IMR-90 (cell line): ENCODE measurements around the gene GMFB. TPM values are rescaled to one million over a fixed set of nuclear protein-coding genes. Genes with fewer than 3 reads are reported as not detected.
A peak's percentile ranks its signal among the peaks of the same experiment; 100 is the strongest.

ENCODE experiments used
- ATAC-seq: fragments of 200-7000 bp; cut with Tn5 transposase; 2 replicates; pipeline ENCODE4 v1.9.1; 2020; ENCODE audit warnings: low read depth, mild to moderate bottlenecking, moderate library complexity
- BruUV-seq: library from RNA; stranded (reverse); fragments of 400-500 nt; replicated peaks from 2 replicates; lab custom pipeline; 2021; lab: Mats Ljungman, UMichigan
- CTCF ChIA-PET: fragments of 300-600 bp; formaldehyde crosslinking; extraction: SDS; loops from one replicate; lab custom pipeline; 2021; ENCODE audit warnings: antibody characterized with exemption; lab: Yijun Ruan, JAX
- POLR2A ChIA-PET: fragments of 300-600 bp; sonication (Branson Sonifier 250); formaldehyde crosslinking; loops from one replicate; lab custom pipeline; 2022; ENCODE audit warnings: antibody characterized with exemption; ENCODE audit not compliant: unreplicated experiment; lab: Charles Lee
- DNase-seq: peaks from one replicate; pipeline ENCODE4 v3.0.0; 2013
- H2AFZ ChIP-seq: replicated peaks from 2 replicates; pipeline ENCODE3; 2013; ENCODE audit warnings: low read length, mild to moderate bottlenecking; ENCODE audit not compliant: poor library complexity
- H2AK5ac ChIP-seq: 2 replicates; pipeline ENCODE4 v1.6.1; 2013; ENCODE audit warnings: low read depth, low read length, inconsistent platforms
- H2AK9ac ChIP-seq: replicated peaks from 2 replicates; pipeline ENCODE3; 2013; ENCODE audit warnings: mild to moderate bottlenecking, low read depth, low read length, moderate library complexity; ENCODE audit not compliant: poor library complexity
- H2BK120ac ChIP-seq: 2 replicates; pipeline ENCODE4 v1.6.1; 2013; ENCODE audit warnings: low read depth, low read length, inconsistent platforms
- H2BK15ac ChIP-seq: 3 replicates; pipeline ENCODE4 v1.6.1; 2013; ENCODE audit warnings: low read depth, low read length, inconsistent platforms
- H2BK20ac ChIP-seq: 2 replicates; pipeline ENCODE4 v1.6.1; 2013; ENCODE audit warnings: low read depth, mild to moderate bottlenecking, inconsistent platforms, low read length, moderate library complexity
- H2BK5ac ChIP-seq: 2 replicates; pipeline ENCODE4 v1.6.1; 2013; ENCODE audit warnings: mild to moderate bottlenecking, low read depth, low read length, inconsistent platforms; ENCODE audit not compliant: poor library complexity, severe bottlenecking
- H3K14ac ChIP-seq: replicated peaks from 2 replicates; pipeline ENCODE4 v1.6.1; 2013; ENCODE audit warnings: low read depth, low read length, inconsistent platforms
- H3K18ac ChIP-seq: 2 replicates; pipeline ENCODE4 v1.6.1; 2013; ENCODE audit warnings: low read depth, low read length, control low read depth
- H3K23ac ChIP-seq: 2 replicates; pipeline ENCODE4 v1.6.1; 2013; ENCODE audit warnings: low read depth, low read length, inconsistent platforms
- H3K27ac ChIP-seq: 2 replicates; pipeline ENCODE4 v1.5.1; 2013; ENCODE audit warnings: mild to moderate bottlenecking, control low read depth, low read length; ENCODE audit not compliant: insufficient read depth
- H3K27me3 ChIP-seq: 2 replicates; pipeline ENCODE4 v1.6.1; 2013; ENCODE audit warnings: low read length; ENCODE audit not compliant: control insufficient read depth, insufficient read depth
- H3K36me3 ChIP-seq: 2 replicates; pipeline ENCODE4 v1.6.1; 2013; ENCODE audit warnings: low read length, mixed read lengths; ENCODE audit not compliant: control insufficient read depth, insufficient read depth
- H3K4ac ChIP-seq: 2 replicates; pipeline ENCODE4 v1.6.1; 2013; ENCODE audit warnings: low read depth, low read length, inconsistent platforms
- H3K4me1 ChIP-seq: 2 replicates; pipeline ENCODE4 v1.6.1; 2013; ENCODE audit warnings: low read length, mixed read lengths; ENCODE audit not compliant: control insufficient read depth, insufficient read depth
- H3K4me2 ChIP-seq: 2 replicates; pipeline ENCODE4 v1.6.1; 2013; ENCODE audit warnings: low read depth, mild to moderate bottlenecking, control low read depth, low read length, moderate library complexity
- H3K4me3 ChIP-seq: 2 replicates; pipeline ENCODE4 v1.5.1; 2013; ENCODE audit warnings: low read depth, mild to moderate bottlenecking, control low read depth, low read length, moderate library complexity; ENCODE audit not compliant: insufficient read depth
- H3K56ac ChIP-seq: 2 replicates; pipeline ENCODE4 v1.6.1; 2013; ENCODE audit warnings: low read length, inconsistent platforms; ENCODE audit not compliant: insufficient read depth; ENCODE audit errors: extremely low read depth
- H3K79me1 ChIP-seq, 2 experiments: 2 replicates each; pipeline ENCODE4 v1.6.1; 2013; ENCODE audit warnings: low read length in 2 of 2, inconsistent platforms in 1 of 2, low read depth in 1 of 2
- H3K9ac ChIP-seq: 2 replicates; pipeline ENCODE4 v1.6.1; 2013; ENCODE audit warnings: low read depth, low read length, control low read depth
- H3K9me1 ChIP-seq: 2 replicates; pipeline ENCODE4 v1.6.1; 2013; ENCODE audit warnings: low read length, inconsistent platforms; ENCODE audit not compliant: insufficient read depth
- H3K9me3 ChIP-seq: 2 replicates; pipeline ENCODE4 v1.6.1; 2013; ENCODE audit warnings: low read length; ENCODE audit not compliant: control insufficient read depth, insufficient read depth
- H4K20me1 ChIP-seq: 2 replicates; pipeline ENCODE4 v1.6.1; 2013; ENCODE audit warnings: low read length, inconsistent platforms; ENCODE audit not compliant: insufficient read depth
- H4K5ac ChIP-seq: 2 replicates; pipeline ENCODE4 v1.6.1; 2013; ENCODE audit warnings: mild to moderate bottlenecking, low read depth, low read length, control low read depth
- H4K8ac ChIP-seq, 2 experiments: 2 replicates each; pipeline ENCODE4 v1.6.1; 2013; ENCODE audit warnings: low read depth in 2 of 2, low read length in 2 of 2, control low read depth in 1 of 2, inconsistent platforms in 1 of 2
- H4K91ac ChIP-seq: 2 replicates; pipeline ENCODE4 v1.6.1; 2013; ENCODE audit warnings: low read depth, low read length, inconsistent platforms; ENCODE audit not compliant: insufficient read depth
- BHLHE40 ChIP-seq: fragments of 150-350 bp; IDR thresholded peaks from 2 replicates; pipeline ENCODE4 v1.6.1; 2016; ENCODE audit warnings: mild to moderate bottlenecking, low read depth, low read length
- CHD1 ChIP-seq: IDR thresholded peaks from 2 replicates; pipeline ENCODE4 v1.6.1; 2012; ENCODE audit warnings: low read depth, low read length, improper control_type of control experiment
- CTCF ChIP-seq: conservative IDR thresholded peaks from 2 replicates; pipeline ENCODE4 v1.5.1; 2012; ENCODE audit warnings: mild to moderate bottlenecking, low read depth, low read length, improper control_type of control experiment
- FOS ChIP-seq: fragments of 150-350 bp; IDR thresholded peaks from 2 replicates; pipeline ENCODE4 v1.6.1; 2016; ENCODE audit warnings: low read depth, low read length
- MXI1 ChIP-seq: IDR thresholded peaks from 2 replicates; pipeline ENCODE4 v1.6.1; 2012; ENCODE audit warnings: low read depth, mild to moderate bottlenecking, low read length, moderate library complexity, borderline replicate concordance
- NFE2L2 ChIP-seq: fragments of 150-350 bp; IDR thresholded peaks from 2 replicates; pipeline ENCODE4 v1.6.1; 2016; ENCODE audit warnings: low read depth, mild to moderate bottlenecking, low read length
- POLR2A ChIP-seq: IDR thresholded peaks from 2 replicates; pipeline ENCODE4 v1.6.1; 2012; ENCODE audit warnings: mild to moderate bottlenecking, low read depth, low read length
- RCOR1 ChIP-seq: IDR thresholded peaks from 2 replicates; pipeline ENCODE4 v1.6.1; 2012; ENCODE audit warnings: mild to moderate bottlenecking, low read length, improper control_type of control experiment; ENCODE audit not compliant: insufficient replicate concordance
- SMC3 ChIP-seq: fragments of 150-350 bp; IDR thresholded peaks from 2 replicates; pipeline ENCODE4 v1.6.1; 2016; ENCODE audit warnings: low read depth, mild to moderate bottlenecking, antibody characterized with exemption, low read length, moderate library complexity
- WGBS, 2 experiments: methylation state at CpG; one replicate each; pipeline versions ENCODE4 v1.1.5 to v1.1.7; 2013; ENCODE audit warnings: missing lambda C conversion rate in 2 of 2; ENCODE audit not compliant: insufficient read length in 1 of 2; ENCODE audit errors: extremely low coverage in 2 of 2; 5-methylcytosine and 5-hydroxymethylcytosine counted together
- dilution Hi-C: fragments of 300-500 bp; cut with HindIII; formaldehyde crosslinking; loops from one replicate; pipeline ENCODE4 v1.14.3; 2018; ENCODE audit warnings: low sequenced_read_pairs; ENCODE audit not compliant: unreplicated experiment
- in situ Hi-C: fragments of 300-500 bp; cut with MboI; formaldehyde crosslinking; loops from 3 replicates; pipeline ENCODE4 v1.14.3; 2019; ENCODE audit warnings: low sequenced_read_pairs, inconsistent platforms, mixed read lengths
- intact Hi-C: fragments of 100-400 bp; cut with micrococcal nuclease; formaldehyde crosslinking; loops from 2 replicates; pipeline ENCODE4 v1.10.0; 2022
- polyA plus RNA-seq, 3 experiments: library from polyadenylated mRNA; depleted of rRNA; stranded (reverse); fragments of >200 nt; gene quantifications; 2 replicates each; pipeline ENCODE4 v1.2.3, GENCODE V29; 2012; ENCODE audit warnings: low replicate concordance in 1 of 3
- total RNA-seq: library from RNA; depleted of rRNA; stranded (reverse); fragments of >200 nt; gene quantifications from 2 replicates; pipeline ENCODE4 v1.2.3, GENCODE V29; 2012

GMFB gene
- total and polyA plus RNA-seq, 2 of the 4 experiments (the other 2 are of a cell fraction), result 22.4 to 59.1 TPM

GRCh38 chr14:54509546-54510501 is 21.0 kb upstream of the GMFB start, which contains the start of gene CGRRF1:
Gene CGRRF1, plus strand, starts transcription at chr14:54509906. Its CDS starts 54 bp downstream, at chr14:54509960.
- Histone ChIP-seq H2AK9ac (peak within 1 kb of the TSS; percentile 75), H3K14ac (peak within 1 kb of the TSS; percentile 99), H2AK5ac (peak within 1 kb of the TSS; percentile 71), H4K8ac (peak within 1 kb of the TSS; percentile 71 to 96), H3K4me2 (peak within 1 kb of the TSS; percentile 89), H3K79me1 (peaks cover 27 to 46% of the 10 kb centered on the region in 2 experiments), H3K36me3 (no peaks in the 10 kb centered on the region), H4K91ac (peak within 1 kb of the TSS; percentile 72), H2BK15ac (peak within 1 kb of the TSS; percentile 7; the same call in 1 of the 3 replicates), H3K9ac (peak within 1 kb of the TSS; percentile 96), H2BK20ac (peak within 1 kb of the TSS; percentile 28; the same call in 1 of the 2 replicates), H3K27me3 (peaks cover 3% of the 10 kb centered on the region; the same call in 1 of the 2 replicates), H3K4ac (peak within 1 kb of the TSS; percentile 95), H3K27ac (peak within 1 kb of the TSS; percentile 90), H3K4me1 (peaks cover 2% of the 10 kb centered on the region; the same call in 1 of the 2 replicates), H2AFZ (peak within 1 kb of the TSS; percentile 98), H4K5ac (peak within 1 kb of the TSS; percentile 65), H3K56ac (peak within 1 kb of the TSS; percentile 60), H3K4me3 (peak within 1 kb of the TSS; percentile 84), H2BK5ac (peak within 1 kb of the TSS; percentile 63), H3K23ac (peak within 1 kb of the TSS; percentile 96), H2BK120ac (peak within 1 kb of the TSS; percentile 79), H4K20me1 (no peaks in the 10 kb centered on the region), H3K9me1 (0 out of 2 replicates have a peak, but pooled peaks cover 3% of the 10 kb centered on the region), H3K9me3 (no peaks in the 10 kb centered on the region), H3K18ac (peak within 1 kb of the TSS; percentile 75)
- DNase-seq (peak; percentile 98), ATAC-seq (peak; percentile 99)
- in situ Hi-C loops, result no loop called here
- 0% methylated on average over 44 of the region's 66 CpGs; no CpG with 5 or more reads in 1 of the 2 experiments for whole genome bisulfite sequencing, 2 experiments
- dilution Hi-C loops, result no loop called here
- TF ChIP-seq BHLHE40 (no peak), RCOR1 (peak; percentile 71), MXI1 (no peak), SMC3 (peak; percentile 31), POLR2A (peak; percentile 65; the same call in 1 of the 2 replicates), FOS (no peak), CHD1 (no peak), NFE2L2 (no peak), CTCF (peak; percentile 48)
- intact Hi-C loops, result loop anchor here (5.0 kb wide), 1 partner anchor 297 kb away; no protein-coding TSS in a partner anchor
- BruUV-seq, result no TSS peak
- CTCF ChIA-PET, result interaction anchor here (0.6 to 1.2 kb wide), 5 partner anchors 16 to 1661 kb away, joined by 3 read pairs; no protein-coding TSS in a partner anchor
- POLR2A ChIA-PET, result interaction anchor here (0.9 kb wide), 1 partner anchor 22 kb away, joined by 3 read pairs; no protein-coding TSS in a partner anchor
